OCI-LY1 (cell line): Measurements from ENCODE around the gene EIF2S3.

Experiments
- CTCF ChIP-seq: fragments of 200-600 bp; sonication (generic), shearing (Covaris generic); IDR thresholded peaks from 2 replicates; pipeline ENCODE4 v1.5.1; 2017; ENCODE audit warnings: mild to moderate bottlenecking, antibody characterized with exemption, low read length, moderate library complexity, mixed read lengths
- EZH2 ChIP-seq: fragments of 200-600 bp; sonication (generic), shearing (Covaris generic); IDR thresholded peaks from 2 replicates; pipeline ENCODE4 v1.8.0; 2017; ENCODE audit warnings: borderline replicate concordance, mixed run types, mild to moderate bottlenecking, antibody characterized with exemption, low read length, moderate library complexity, mixed read lengths

GRCh38 chrX:24099394-24099793 lies 44.6 kb downstream of the EIF2S3 start:
- TF ChIP-seq CTCF (no peak), EZH2 (no peak)
